Testis (tissue), 3 donors: Measurements from ENCODE around the gene CROCC2. TPM values are rescaled to one million over a fixed set of nuclear protein-coding genes. Genes with fewer than 3 reads are reported as not detected.

Experiments used
- DNase-seq: peaks from one replicate; pipeline ENCODE4 v3.0.0-alpha.2; 2019
- H3K27ac ChIP-seq, 2 donors: fragments of 200-600 bp; sonication (generic); one replicate each; pipeline ENCODE4 v1.5.1; 2019
- H3K27me3 ChIP-seq: fragments of 200-600 bp; sonication (generic); one replicate; pipeline ENCODE4 v1.5.1; 2019
- H3K36me3 ChIP-seq: fragments of 200-600 bp; sonication (generic); one replicate; pipeline ENCODE4 v1.5.1; 2017; ENCODE audit warnings: low read depth; ENCODE audit errors: missing control alignments
- H3K4me1 ChIP-seq: fragments of 200-600 bp; sonication (generic); one replicate; pipeline ENCODE4 v1.5.1; 2019
- H3K4me3 ChIP-seq, 2 donors: fragments of 200-600 bp; sonication (generic); one replicate each; pipeline ENCODE4 v1.5.1; 2017 to 2019
- H3K9me3 ChIP-seq: fragments of 200-600 bp; sonication (generic); one replicate; pipeline ENCODE4 v1.5.1; 2017
- CTCF ChIP-seq, 3 experiments: fragments of 450-650 bp in 2 of 3; fragments of 200-600 bp in 1 of 3; sonication (generic) in 1 of 3; IDR thresholded peaks; one replicate each; pipeline ENCODE4 v1.5.1; 2016 to 2019; ENCODE audit warnings: antibody characterized with exemption in 3 of 3, mild to moderate bottlenecking in 2 of 3, moderate library complexity in 1 of 3
- POLR2A ChIP-seq: fragments of 450-650 bp; IDR thresholded peaks from one replicate; pipeline ENCODE4 v1.6.1; 2017; ENCODE audit warnings: antibody characterized with exemption, mild to moderate bottlenecking, moderate library complexity
- WGBS, 2 donors: methylation state at CpG; one replicate each; pipeline ENCODE4 v1.1.5; 2018; 5-methylcytosine and 5-hydroxymethylcytosine counted together
- intact Hi-C: fragments of 100-400 bp; cut with DNase I; formaldehyde crosslinking; loops from one replicate; pipeline ENCODE4 v1.15.1; 2023; ENCODE audit warnings: low total_unique reads
- polyA plus RNA-seq: library from polyadenylated mRNA; stranded (reverse); fragments of 350-450 nt; fragmentation: Illumina TruSeq; extraction: RNeasy Lipid Tissue Mini Kit (QIAGEN cat#74804); gene quantifications from one replicate; pipeline ENCODE4 v1.2.3, GENCODE V29; 2014; ENCODE audit warnings: low read depth, low replicate concordance; ENCODE audit not compliant: insufficient read depth
- total RNA-seq, 2 donors: library from RNA; depleted of rRNA; stranded (reverse); fragments of >200 nt; gene quantifications; one replicate each; pipeline ENCODE4 v1.2.3, GENCODE V29; 2016

The CROCC2 gene
- total and polyA plus RNA-seq, 3 donors from 2014 or later, result 0.43 to 0.55 (median 0.51) TPM

GRCh38 chr2:240902615-240903041 is 3.5 kb upstream of the CROCC2 start:
- Histone ChIP-seq H3K9me3 (no peaks in the 10 kb centered on the region), H3K4me3 (no peak overlapping the region), H3K27ac (no peak overlapping the region), H3K27me3 (no peaks in the 10 kb centered on the region), H3K4me1 (peaks cover 11% of the 10 kb centered on the region), H3K36me3 (no peaks in the 10 kb centered on the region)
- intact Hi-C loops, result no loop called here
- TF ChIP-seq CTCF (IDR thresholded peaks at IDR 0.05) (no peak), POLR2A (no peak)
- WGBS, 2 donors, result 33 to 64% methylated on average over 1 to 7 of the region's 7 CpGs
- DNase-seq, result no peak

GRCh38 chr2:240903191-240904060 is 2.7 kb upstream of the CROCC2 start:
- TF ChIP-seq POLR2A (no peak), CTCF (IDR thresholded peaks at IDR 0.05) (no peak)
- Histone ChIP-seq H3K27me3 (no peaks in the 10 kb centered on the region), H3K4me1 (peaks cover 8% of the 10 kb centered on the region), H3K9me3 (no peaks in the 10 kb centered on the region), H3K36me3 (no peaks in the 10 kb centered on the region), H3K4me3 (no peak overlapping the region), H3K27ac (no peak overlapping the region)
- intact Hi-C loops, result no loop called here
- DNase-seq, result no peak
- WGBS, 2 donors, result 86 to 93% methylated on average over 26 to 34 of the region's 34 CpGs

GRCh38 chr2:240904216-240905175 is 1.6 kb upstream of the CROCC2 start:
- Histone ChIP-seq H3K4me3 (no peak overlapping the region), H3K9me3 (no peaks in the 10 kb centered on the region), H3K27me3 (no peaks in the 10 kb centered on the region), H3K36me3 (no peaks in the 10 kb centered on the region), H3K4me1 (no peaks in the 10 kb centered on the region), H3K27ac (no peak overlapping the region)
- 86 to 90% methylated on average over 9 to 19 of the region's 19 CpGs for WGBS, 2 donors
- intact Hi-C loops, result no loop called here
- DNase-seq, result no peak
- TF ChIP-seq POLR2A (no peak), CTCF (IDR thresholded peaks at IDR 0.05) (no peak)

GRCh38 chr2:240905176-240905781 is 857 bp upstream of the CROCC2 start:
- 70 to 72% methylated on average over 2 to 13 of the region's 13 CpGs for WGBS, 2 donors
- H3K4me3 ChIP-seq, result no peak overlapping the region
- no peak overlapping the region for H3K27ac ChIP-seq
- intact Hi-C loops, result no loop called here
- H3K36me3 ChIP-seq, result no peaks in the 10 kb centered on the region
- no peaks in the 10 kb centered on the region for H3K27me3 ChIP-seq
- H3K4me1 ChIP-seq, result no peaks in the 10 kb centered on the region
- no peaks in the 10 kb centered on the region for H3K9me3 ChIP-seq
- DNase-seq, result no peak
- TF ChIP-seq POLR2A, result no peak
- TF ChIP-seq CTCF (IDR thresholded peaks at IDR 0.05), result no peak
